CD4-positive, alpha-beta memory T cell (primary cell): Measurements from ENCODE around the gene STK32B. TPM values are rescaled to one million over a fixed set of nuclear protein-coding genes. Genes with fewer than 3 reads are reported as not detected.

Experiments used
- CTCF ChIA-PET: fragments of 350-600 bp; sonication (Branson Sonifier 250); formaldehyde crosslinking; loops from one replicate; lab custom pipeline; 2021; ENCODE audit warnings: inconsistent platforms; ENCODE audit not compliant: partially characterized antibody; lab: Charles Lee
- POLR2A ChIA-PET: fragments of 350-600 bp; sonication (Branson Sonifier 250); formaldehyde crosslinking; loops from one replicate; lab custom pipeline; 2021; ENCODE audit not compliant: partially characterized antibody; lab: Charles Lee
- DNase-seq, 5 donors: peaks; one replicate each; pipeline versions ENCODE4 v3.0.0 to v3.0.0-alpha.2; 2020 to 2022; ENCODE audit warnings: mixed read lengths in 1 of 5
- H3K27ac ChIP-seq: one replicate; pipeline ENCODE4 v1.7.0; 2013; ENCODE audit warnings: low read depth, low read length
- H3K27me3 ChIP-seq: 2 replicates; pipeline ENCODE4 v1.7.0; 2013; ENCODE audit warnings: mild to moderate bottlenecking, low read length, moderate library complexity; ENCODE audit not compliant: insufficient read depth
- H3K36me3 ChIP-seq: 2 replicates; pipeline ENCODE4 v1.7.0; 2013; ENCODE audit warnings: mild to moderate bottlenecking, low read length, moderate library complexity; ENCODE audit not compliant: insufficient read depth
- H3K4me1 ChIP-seq: 2 replicates; pipeline ENCODE4 v1.7.0; 2013; ENCODE audit warnings: mild to moderate bottlenecking, low read length, moderate library complexity; ENCODE audit not compliant: insufficient read depth
- H3K4me3 ChIP-seq, 2 donors: one replicate each; pipeline ENCODE4 v1.7.0; 2013; ENCODE audit warnings: low read length in 2 of 2, mild to moderate bottlenecking in 1 of 2
- H3K9me3 ChIP-seq, 2 donors: one replicate each; pipeline ENCODE4 v1.7.0; 2013; ENCODE audit warnings: low read length in 2 of 2, control low read depth in 1 of 2; ENCODE audit not compliant: control insufficient read depth in 1 of 2
- H3K27ac Mint-ChIP-seq, 7 donors: one replicate each; pipeline ENCODE4 v1.8.0; 2020 to 2021; ENCODE audit warnings: mixed read lengths in 7 of 7, mild to moderate bottlenecking in 6 of 7, inconsistent platforms in 3 of 7, moderate library complexity in 3 of 7
- H3K27me3 Mint-ChIP-seq, 2 donors: one replicate each; pipeline ENCODE4 v1.8.0; 2020 to 2021; ENCODE audit warnings: mixed read lengths in 2 of 2
- H3K36me3 Mint-ChIP-seq, 2 donors: one replicate each; pipeline ENCODE4 v1.8.0; 2020 to 2021; ENCODE audit warnings: mixed read lengths in 2 of 2, inconsistent platforms in 1 of 2, mild to moderate bottlenecking in 1 of 2
- H3K4me1 Mint-ChIP-seq, 4 donors: one replicate each; pipeline ENCODE4 v1.8.0; 2020 to 2021; ENCODE audit warnings: mixed read lengths in 4 of 4, mild to moderate bottlenecking in 1 of 4
- H3K4me3 Mint-ChIP-seq, 8 donors: one replicate each; pipeline ENCODE4 v1.8.0; 2020 to 2021; ENCODE audit warnings: mixed read lengths in 8 of 8, mild to moderate bottlenecking in 7 of 8, moderate library complexity in 6 of 8, inconsistent platforms in 3 of 8
- H3K9me3 Mint-ChIP-seq, 8 donors: one replicate each; pipeline ENCODE4 v1.8.0; 2020 to 2021; ENCODE audit warnings: mixed read lengths in 8 of 8, mild to moderate bottlenecking in 5 of 8, inconsistent platforms in 3 of 8, moderate library complexity in 1 of 8
- intact Hi-C: fragments of 100-400 bp; cut with micrococcal nuclease; formaldehyde crosslinking; loops from one replicate; pipeline ENCODE4 v1.15.1; 2023
- polyA plus RNA-seq, 2 donors: library from polyadenylated mRNA; unstranded; fragments of 300-500 nt; fragmentation: Illumina TruSeq; gene quantifications; one replicate each; pipeline ENCODE4 v1.2.3, GENCODE V29; 2021
- total RNA-seq, 2 experiments: library from RNA; stranded (reverse); gene quantifications; one replicate each; pipeline ENCODE4 v1.2.3, GENCODE V29; 2021

Gene STK32B
- total and polyA plus RNA-seq, 4 experiments from 2014 or later, result not detected

DNA sequence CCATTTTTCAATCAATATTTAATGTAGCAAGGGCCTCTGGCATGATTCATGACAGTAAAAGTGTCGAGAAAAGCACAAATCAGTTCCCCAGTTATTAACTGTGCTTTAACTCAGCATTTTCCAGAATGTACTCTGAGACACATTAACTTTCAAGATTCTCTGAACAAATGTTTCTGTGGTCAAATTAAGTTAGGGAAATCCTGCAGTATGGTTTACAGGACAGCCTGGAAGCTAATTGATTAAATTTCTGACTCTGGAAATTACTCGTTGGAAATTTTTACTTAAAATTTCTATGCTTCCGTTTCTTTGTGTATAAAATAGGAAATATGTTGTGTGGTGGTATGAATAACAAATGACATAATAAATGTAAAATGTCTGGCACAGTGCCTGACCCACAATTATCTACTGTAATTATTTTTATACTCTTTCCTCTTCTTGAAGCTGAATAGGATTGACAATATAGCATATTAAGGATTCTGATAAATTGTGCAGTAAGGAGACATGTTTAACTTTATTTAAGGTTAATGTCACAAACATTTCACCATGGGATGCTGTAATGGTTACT, 33.7 kb downstream of the STK32B start:
- Mint-ChIP-seq H3K4me3 (no peak overlapping the region), H3K9me3 (peaks cover 2 to 40% (median 23%) of the 10 kb centered on the region in 8 donors), H3K4me1 (no peaks in the 10 kb centered on the region), H3K36me3 (no peaks in the 10 kb centered on the region), H3K27me3 (peaks cover 0 to 5% of the 10 kb centered on the region in 2 donors), H3K27ac (no peak overlapping the region)
- Histone ChIP-seq H3K36me3 (no peaks in the 10 kb centered on the region), H3K27me3 (no peaks in the 10 kb centered on the region), H3K4me3 (no peak overlapping the region), H3K27ac (no peak overlapping the region), H3K9me3 (peaks cover 0 to 3% of the 10 kb centered on the region in 2 donors), H3K4me1 (no peaks in the 10 kb centered on the region)
- intact Hi-C loops, result no loop called here
- CTCF ChIA-PET, result no interaction called here
- POLR2A ChIA-PET, result no interaction called here
- no peak for DNase-seq

GRCh38 chr4:5086535-5086934, 35.3 kb downstream of the STK32B start:
- CTCF ChIA-PET, result no interaction called here
- Mint-ChIP-seq H3K4me3 (no peak overlapping the region), H3K27me3 (no peaks in the 10 kb centered on the region), H3K36me3 (no peaks in the 10 kb centered on the region), H3K9me3 (peaks cover 0 to 34% (median 17%) of the 10 kb centered on the region in 8 donors), H3K4me1 (no peaks in the 10 kb centered on the region), H3K27ac (no peak overlapping the region)
- POLR2A ChIA-PET, result no interaction called here
- no peak overlapping the region for H3K4me3 ChIP-seq
- no peaks in the 10 kb centered on the region for H3K27me3 ChIP-seq
- intact Hi-C loops, result no loop called here
- no peak overlapping the region for H3K27ac ChIP-seq
- no peak for DNase-seq
- H3K9me3 ChIP-seq, result peaks cover 0 to 3% of the 10 kb centered on the region in 2 donors
- H3K36me3 ChIP-seq, result no peaks in the 10 kb centered on the region
- no peaks in the 10 kb centered on the region for H3K4me1 ChIP-seq

DNA sequence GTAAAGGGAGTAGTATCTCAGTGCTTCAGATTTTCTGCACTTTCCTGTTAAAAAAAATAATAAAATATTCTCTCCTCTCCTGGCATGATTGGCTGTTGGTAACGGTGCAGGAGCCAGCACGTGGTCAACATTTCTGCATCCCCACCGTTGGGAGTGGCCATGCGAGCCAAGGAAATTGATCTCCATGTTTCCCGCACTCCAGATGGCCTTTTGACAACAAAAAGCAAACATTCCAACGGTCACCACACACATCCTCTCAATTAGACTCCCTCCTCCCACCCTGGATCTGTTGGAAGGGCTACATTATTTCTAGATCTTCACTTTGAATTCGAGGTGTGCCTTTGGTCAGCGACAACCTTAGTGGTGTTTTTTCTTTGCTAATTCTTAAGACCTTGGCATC, 45.0 kb downstream of the STK32B start:
- H3K36me3 ChIP-seq, result no peaks in the 10 kb centered on the region
- no peaks in the 10 kb centered on the region for H3K9me3 ChIP-seq
- no peak overlapping the region for H3K27ac ChIP-seq
- Mint-ChIP-seq H3K4me1 (no peaks in the 10 kb centered on the region), H3K4me3 (no peak overlapping the region), H3K27ac (no peak overlapping the region), H3K27me3 (peaks cover 0 to 2% of the 10 kb centered on the region in 2 donors), H3K36me3 (no peaks in the 10 kb centered on the region), H3K9me3 (peaks cover 0 to 8% (median 2%) of the 10 kb centered on the region in 8 donors)
- no peaks in the 10 kb centered on the region for H3K27me3 ChIP-seq
- CTCF ChIA-PET, result no interaction called here
- POLR2A ChIA-PET, result no interaction called here
- DNase-seq, result no peak
- intact Hi-C loops, result no loop called here
- no peaks in the 10 kb centered on the region for H3K4me1 ChIP-seq
- H3K4me3 ChIP-seq, result no peak overlapping the region

DNA sequence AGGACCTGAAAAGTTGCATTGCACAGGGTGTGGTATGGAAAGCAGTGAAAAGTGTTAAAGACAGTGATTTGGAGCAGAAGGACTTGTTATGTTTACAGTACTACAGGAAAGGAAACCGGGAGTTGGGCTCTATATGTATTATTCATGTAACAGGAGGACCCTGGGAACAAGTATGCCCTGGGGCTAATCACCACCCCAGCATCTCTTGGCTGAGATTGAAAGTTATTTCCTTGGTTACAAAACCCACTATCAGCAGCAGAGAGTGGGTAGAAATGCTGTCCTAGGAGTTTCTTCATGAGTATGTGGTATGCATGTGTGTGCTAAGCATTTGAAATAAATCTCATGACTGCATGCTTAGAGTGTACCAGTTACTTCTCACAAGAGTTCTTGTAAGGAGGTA, 46.9 kb downstream of the STK32B start:
- intact Hi-C loops, result no loop called here
- DNase-seq, result no peak
- Histone ChIP-seq H3K27me3 (no peaks in the 10 kb centered on the region), H3K9me3 (no peaks in the 10 kb centered on the region), H3K36me3 (no peaks in the 10 kb centered on the region), H3K4me1 (no peaks in the 10 kb centered on the region), H3K4me3 (no peak overlapping the region), H3K27ac (no peak overlapping the region)
- POLR2A ChIA-PET, result no interaction called here
- Mint-ChIP-seq H3K27me3 (peaks cover 0 to 2% of the 10 kb centered on the region in 2 donors), H3K36me3 (no peaks in the 10 kb centered on the region), H3K9me3 (peaks cover 0 to 5% (median 2%) of the 10 kb centered on the region in 8 donors), H3K27ac (no peak overlapping the region), H3K4me3 (no peak overlapping the region), H3K4me1 (no peaks in the 10 kb centered on the region)
- CTCF ChIA-PET, result no interaction called here

DNA sequence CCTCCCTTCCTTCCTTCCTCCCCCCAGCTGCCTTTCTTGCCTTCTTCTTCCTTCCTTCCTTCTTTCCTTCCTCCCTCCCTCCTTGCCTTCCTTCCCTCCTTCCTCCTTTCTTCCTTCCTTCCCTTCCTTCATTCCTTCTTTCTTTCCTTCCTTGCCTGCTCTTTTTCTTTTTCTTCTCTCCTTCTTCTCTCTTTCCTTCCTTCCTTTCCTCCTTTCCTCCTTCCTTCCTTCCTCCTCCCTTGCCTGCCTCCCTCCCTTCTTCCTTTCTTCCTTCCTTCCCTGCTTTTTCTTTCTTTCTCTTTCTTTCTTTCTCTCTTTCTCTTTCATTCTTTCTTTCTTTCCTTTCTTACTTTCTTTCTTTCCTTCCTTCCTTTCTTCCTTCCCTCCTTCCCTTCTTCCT, 49.1 kb downstream of the STK32B start:
- H3K27me3 ChIP-seq, result no peaks in the 10 kb centered on the region
- no peak overlapping the region for H3K27ac ChIP-seq
- no peak overlapping the region for H3K27ac Mint-ChIP-seq
- intact Hi-C loops, result no loop called here
- POLR2A ChIA-PET, result no interaction called here
- no peaks in the 10 kb centered on the region for H3K9me3 ChIP-seq
- peaks cover 0 to 3% of the 10 kb centered on the region in 2 donors for H3K27me3 Mint-ChIP-seq
- no peaks in the 10 kb centered on the region for H3K4me1 Mint-ChIP-seq
- CTCF ChIA-PET, result no interaction called here
- peaks cover 0 to 8% (median 2%) of the 10 kb centered on the region in 8 donors for H3K9me3 Mint-ChIP-seq
- H3K36me3 Mint-ChIP-seq, result no peaks in the 10 kb centered on the region
- no peak overlapping the region for H3K4me3 ChIP-seq
- no peak overlapping the region for H3K4me3 Mint-ChIP-seq
- DNase-seq, result no peak
- H3K4me1 ChIP-seq, result no peaks in the 10 kb centered on the region
- H3K36me3 ChIP-seq, result no peaks in the 10 kb centered on the region

GRCh38 chr4:5100986-5101385, 49.7 kb downstream of the STK32B start:
- peaks cover 0 to 3% of the 10 kb centered on the region in 2 donors for H3K27me3 Mint-ChIP-seq
- H3K4me1 ChIP-seq, result no peaks in the 10 kb centered on the region
- H3K9me3 Mint-ChIP-seq, result peaks cover 0 to 8% (median 2%) of the 10 kb centered on the region in 8 donors
- ChIA-PET POLR2A (no interaction called here), CTCF (no interaction called here)
- no peak overlapping the region for H3K4me3 Mint-ChIP-seq
- no peak overlapping the region for H3K27ac ChIP-seq
- H3K36me3 Mint-ChIP-seq, result no peaks in the 10 kb centered on the region
- no peaks in the 10 kb centered on the region for H3K9me3 ChIP-seq
- H3K27ac Mint-ChIP-seq, result no peak overlapping the region
- H3K36me3 ChIP-seq, result no peaks in the 10 kb centered on the region
- intact Hi-C loops, result no loop called here
- no peak overlapping the region for H3K4me3 ChIP-seq
- DNase-seq, result no peak
- no peaks in the 10 kb centered on the region for H3K27me3 ChIP-seq
- no peaks in the 10 kb centered on the region for H3K4me1 Mint-ChIP-seq

DNA sequence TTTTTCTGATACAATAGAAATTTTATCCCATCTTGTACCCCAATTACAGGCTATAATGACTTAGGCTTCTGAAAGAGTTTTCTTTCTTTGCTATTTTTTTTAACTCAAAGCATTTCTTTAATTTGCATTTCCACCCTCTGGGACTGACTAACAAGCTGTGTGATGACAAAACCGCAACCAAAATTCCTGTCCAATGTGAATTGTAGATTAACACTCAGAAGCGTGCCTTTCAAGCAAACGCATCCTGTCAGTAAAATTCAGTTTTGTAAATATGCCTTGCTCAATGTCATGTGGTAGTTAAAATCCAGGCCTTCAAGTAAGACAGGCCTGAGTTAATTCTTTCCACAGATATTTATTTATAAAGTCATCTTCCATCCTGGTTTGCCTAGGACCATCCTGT, 50.3 kb downstream of the STK32B start:
- CTCF ChIA-PET, result no interaction called here
- no peak overlapping the region for H3K4me3 Mint-ChIP-seq
- no peak for DNase-seq
- H3K36me3 Mint-ChIP-seq, result no peaks in the 10 kb centered on the region
- Histone ChIP-seq H3K27me3 (no peaks in the 10 kb centered on the region), H3K4me1 (no peaks in the 10 kb centered on the region), H3K36me3 (no peaks in the 10 kb centered on the region), H3K9me3 (no peaks in the 10 kb centered on the region), H3K27ac (no peak overlapping the region), H3K4me3 (no peak overlapping the region)
- peaks cover 2 to 4% of the 10 kb centered on the region in 2 donors for H3K27me3 Mint-ChIP-seq
- H3K4me1 Mint-ChIP-seq, result no peaks in the 10 kb centered on the region
- intact Hi-C loops, result no loop called here
- no peak overlapping the region for H3K27ac Mint-ChIP-seq
- H3K9me3 Mint-ChIP-seq, result peaks cover 0 to 6% (median 2%) of the 10 kb centered on the region in 8 donors
- POLR2A ChIA-PET, result no interaction called here
